ENCODE data around the gene LSM3.

DNA sequence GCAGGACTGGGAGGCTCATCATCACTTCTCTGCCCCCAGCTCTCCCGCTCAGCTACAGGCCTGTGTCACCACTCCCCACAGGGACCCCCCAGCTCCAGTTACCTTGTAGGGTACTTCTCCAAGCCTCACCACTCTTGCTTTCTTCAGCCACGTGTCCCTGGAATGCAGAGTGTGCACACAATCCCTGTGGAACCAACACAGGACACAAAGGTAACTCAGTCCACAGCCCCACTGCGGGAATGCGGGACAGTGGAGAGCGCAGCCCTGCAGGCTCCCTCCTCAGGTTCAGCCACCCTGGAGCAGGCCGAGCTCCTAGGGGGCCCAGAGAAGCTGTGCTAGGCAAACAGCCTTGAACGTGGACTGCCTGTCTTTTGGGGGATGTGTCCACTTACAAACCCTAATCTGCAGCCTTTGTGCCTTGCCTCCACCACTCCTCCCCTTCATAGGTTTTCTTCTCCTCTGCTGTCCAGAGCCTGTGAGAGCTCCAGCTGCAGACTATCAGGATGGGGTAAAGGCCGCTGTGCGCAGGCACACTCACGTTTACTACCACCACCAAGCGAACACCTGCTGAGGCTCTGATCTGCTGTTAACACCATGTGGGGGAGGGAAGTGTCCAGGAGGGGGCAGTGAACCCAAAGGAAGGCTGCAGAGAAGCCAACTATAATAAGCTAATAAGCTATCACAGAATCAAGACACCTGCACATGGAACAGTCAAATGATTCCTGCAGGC, 26.2 kb upstream of the LSM3 start:
- TF ChIP-seq POLR2A (IDR thresholded peaks at IDR 0.05) (no peak), CTCF (IDR thresholded peaks at IDR 0.05) (no peak), EP300 (IDR thresholded peaks at IDR 0.05) (no peak)

Data from ovary (tissue), 3 donors.